ENCODE results near the gene GSTM4. TPM values are rescaled to one million over a fixed set of nuclear protein-coding genes. Genes with fewer than 3 reads are reported as not detected.

Gene GSTM4
- total RNA-seq, 1 experiment from 2014 or later, result 24.6 TPM

- Mint-ChIP-seq H3K27me3 (ENCODE audit: low read depth) (no peaks in the 10 kb centered on the region; the same call in 1 of the 2 replicates), H3K4me1 (peaks cover 30 to 47% of the 10 kb centered on the region in 2 experiments), H3K27ac (peak overlapping the region in 1 of 3 experiments; percentile 34; a peak in 1 of 7 replicates), H3K9me3 (no peaks in the 10 kb centered on the region), H3K36me3 (ENCODE audit: insufficient read depth in 1 of 3, low read depth in 3 of 3) (peaks cover under 1 to 11% (median 10%) of the 10 kb centered on the region in 3 experiments; a peak in 5 of 7 replicates), H3K4me3 (peak overlapping the region; percentile 93 to 94)
- no peaks in the 10 kb centered on the region; the same call in 1 of the 2 replicates for H3K4me1 ChIP-seq (ENCODE audit: insufficient read depth, low read length)
- no CpG with 5 or more reads among the region's 11 CpGs for WGBS (ENCODE audit: extremely low coverage, insufficient read length, low lambda C conversion rate)
- no peak overlapping the region for H3K4ac ChIP-seq (ENCODE audit: low read depth, low read length)
- H3K27me3 ChIP-seq (ENCODE audit: insufficient read depth, low read length), result no peaks in the 10 kb centered on the region
- no peak overlapping the region for H4K5ac ChIP-seq (ENCODE audit: insufficient read length, low read depth, low read length)
- no peak overlapping the region for H2AFZ ChIP-seq (ENCODE audit: low read length)
- no peak overlapping the region for H3T11ph ChIP-seq (ENCODE audit: low read length)
- no peak overlapping the region for H4K91ac ChIP-seq (ENCODE audit: insufficient read length, low read depth, low read length)
- TF ChIP-seq CTCF (conservative IDR thresholded peaks at IDR 0.05), result no peak
- H2BK5ac ChIP-seq (ENCODE audit: insufficient read length, low read length), result no peak overlapping the region
- H3K4me2 ChIP-seq (ENCODE audit: insufficient read depth, insufficient read length, low read length), result no peak overlapping the region
- no peak overlapping the region for H2BK20ac ChIP-seq (ENCODE audit: low read depth, low read length, poor library complexity, severe bottlenecking)
- no peak for DNase-seq
- H3K56ac ChIP-seq (ENCODE audit: insufficient read length, low read depth, low read length), result no peak overlapping the region
- no peak overlapping the region for H3K9ac ChIP-seq (ENCODE audit: extremely low read depth, insufficient read length, low read length)
- no peak overlapping the region for H3K18ac ChIP-seq (ENCODE audit: insufficient read length, low read depth, low read length)
- H4K8ac ChIP-seq (replicated peaks; ENCODE audit: insufficient read length, low read depth, low read length), result no peak overlapping the region
- no peak overlapping the region for H2BK15ac ChIP-seq (ENCODE audit: low read depth, low read length)
- peaks cover 2% of the 10 kb centered on the region for H4K20me1 ChIP-seq (ENCODE audit: control insufficient read depth, insufficient read depth, insufficient read length)
- H2BK12ac ChIP-seq (ENCODE audit: insufficient read length, low read depth, low read length), result no peak overlapping the region
- H3K27ac ChIP-seq (ENCODE audit: insufficient read length, low read depth, low read length), result no peak overlapping the region
- H3K23me2 ChIP-seq (ENCODE audit: insufficient read length, low read depth, low read length, poor library complexity, severe bottlenecking), result peaks cover 12% of the 10 kb centered on the region
- no peaks in the 10 kb centered on the region for H3K79me1 ChIP-seq (ENCODE audit: insufficient read depth, low read depth, low read length, poor library complexity, severe bottlenecking)
- no peak overlapping the region for H3K14ac ChIP-seq (ENCODE audit: insufficient read depth, low read length)
- no peaks in the 10 kb centered on the region for H3K9me3 ChIP-seq (ENCODE audit: control insufficient read depth, low read depth, low read length)
- no peak overlapping the region for H2BK120ac ChIP-seq (ENCODE audit: low read depth, low read length, poor library complexity, severe bottlenecking)
- H2AK5ac ChIP-seq (ENCODE audit: insufficient read length, low read length), result no peak overlapping the region
- peaks cover 6% of the 10 kb centered on the region; the same call in 1 of the 2 replicates for H3K79me2 ChIP-seq (ENCODE audit: insufficient read depth, low read length)
- no peak overlapping the region for H3K23ac ChIP-seq (ENCODE audit: insufficient read length, low read depth, low read length)
Observed at GRCh38 chr1:109622137-109622892, 33.6 kb upstream of the GSTM4 start.

Data from H9 (cell line).